Stimulated activated CD8-positive, alpha-beta memory T cell treated with anti-CD3 and anti-CD28 coated beads, Interleukin-4, amount 100 ng/mL, for 1 hour (primary cell): ENCODE data around the gene DBN1.

ENCODE experiments used
- DNase-seq, 2 donors: peaks; one replicate each; pipeline ENCODE4 v3.0.0-alpha.2; 2020; ENCODE audit warnings: low read depth in 2 of 2, low spot score in 1 of 2

Gene DBN1

DNA sequence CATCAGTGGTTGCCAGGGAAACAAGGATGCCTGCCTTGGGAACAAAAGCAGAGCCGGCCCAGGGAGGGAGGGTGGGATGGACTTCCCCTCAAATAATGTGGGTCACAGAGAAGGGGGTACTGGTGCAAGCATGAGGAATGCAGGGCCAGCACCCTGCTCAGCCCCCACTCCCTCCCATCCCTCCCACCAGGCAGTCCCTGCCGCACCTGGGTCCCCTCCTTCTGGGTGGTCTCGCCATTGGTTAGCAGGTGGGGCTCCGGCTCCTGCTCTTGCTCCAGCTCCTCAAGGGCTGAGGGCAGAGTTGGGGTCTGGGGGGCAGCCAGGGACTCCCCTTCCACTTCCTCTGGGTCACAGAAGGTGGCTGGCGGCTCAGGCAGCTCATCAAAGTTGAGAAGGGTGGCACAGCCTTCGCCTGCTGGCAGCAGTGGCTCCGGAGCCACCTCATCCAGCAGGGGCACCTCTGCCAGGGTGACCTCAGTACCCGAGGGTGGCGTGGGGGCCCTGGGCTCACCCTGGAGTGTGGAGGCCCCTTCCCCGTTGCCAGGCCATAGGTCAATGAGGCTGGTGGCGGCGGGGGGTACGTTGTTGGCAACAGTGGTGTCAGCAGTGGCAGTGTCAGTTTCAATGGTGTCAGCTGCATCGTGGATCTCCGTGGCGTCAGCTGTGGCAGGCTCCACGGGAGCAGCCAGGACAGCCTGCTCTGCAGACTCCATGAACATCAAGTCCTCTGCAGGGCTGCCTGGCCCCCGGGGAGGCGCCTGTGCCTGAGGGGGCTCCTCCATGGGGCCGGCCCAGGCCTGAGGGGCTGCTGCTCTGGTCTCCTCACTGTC lies 15.4 kb downstream of the DBN1 start:
- DNase-seq: no peak

DNA sequence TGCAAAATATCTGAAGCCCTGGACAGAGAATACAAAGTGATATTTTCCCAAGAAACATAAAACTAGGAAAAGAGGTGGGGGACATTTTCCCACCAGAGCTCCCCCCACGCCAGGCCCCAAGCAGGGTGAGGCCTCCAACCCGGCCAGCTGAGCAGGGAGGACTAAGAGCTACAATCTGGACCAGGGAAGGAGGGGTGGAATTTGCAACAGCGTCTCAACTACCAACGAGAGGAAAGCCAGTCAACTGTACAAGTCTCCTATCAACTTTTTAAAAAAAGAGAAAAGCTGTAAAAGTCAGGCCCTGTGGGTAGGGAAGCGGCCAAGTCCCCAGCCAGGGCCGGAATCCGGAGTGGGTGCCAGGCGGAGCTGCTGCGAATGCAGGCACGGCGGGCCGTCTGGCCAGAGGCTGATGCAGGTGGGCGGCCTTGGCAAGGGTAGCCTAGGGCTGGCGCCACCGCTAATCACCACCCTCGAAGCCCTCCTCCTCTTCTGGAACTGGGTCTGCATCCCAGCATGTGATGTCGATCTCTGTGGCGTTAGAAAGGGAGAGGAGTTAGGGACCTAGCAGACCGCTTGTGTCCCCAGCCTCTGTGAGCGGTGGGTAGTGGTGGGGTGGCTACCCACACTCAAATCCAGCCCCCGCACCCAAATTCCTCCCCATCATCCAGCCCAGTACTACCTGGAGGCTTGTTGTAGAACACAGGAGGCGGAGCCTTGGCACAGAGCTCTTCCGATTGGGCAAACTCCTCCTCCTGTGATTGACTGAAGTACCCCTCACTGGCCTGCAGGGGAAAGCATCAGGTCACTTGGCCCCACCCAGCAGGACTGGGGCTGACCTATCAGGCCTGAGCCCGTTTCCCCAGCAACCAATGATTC lies 16.2 kb downstream of the DBN1 start:
- DNase-seq: no peak

DNA sequence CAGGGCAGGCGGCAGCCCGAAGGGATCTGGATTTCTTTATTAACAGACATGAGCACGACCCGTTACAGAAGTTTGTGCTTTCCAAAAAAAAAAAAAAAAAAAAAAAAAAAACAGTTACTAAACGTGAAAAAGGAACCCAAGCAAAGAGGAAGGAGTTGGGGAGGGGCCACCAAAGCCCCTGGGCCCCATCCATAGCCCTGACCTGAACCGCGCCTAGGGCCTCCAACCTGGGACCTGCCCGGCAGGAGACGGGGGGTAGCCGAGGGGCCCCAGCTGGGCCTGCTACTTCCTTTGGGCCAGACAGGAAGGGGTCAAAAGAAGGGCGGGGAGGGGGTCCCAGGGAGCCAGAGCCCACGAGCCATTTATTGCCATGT lies 16.9 kb downstream of the DBN1 start:
- no peak for DNase-seq

DNA sequence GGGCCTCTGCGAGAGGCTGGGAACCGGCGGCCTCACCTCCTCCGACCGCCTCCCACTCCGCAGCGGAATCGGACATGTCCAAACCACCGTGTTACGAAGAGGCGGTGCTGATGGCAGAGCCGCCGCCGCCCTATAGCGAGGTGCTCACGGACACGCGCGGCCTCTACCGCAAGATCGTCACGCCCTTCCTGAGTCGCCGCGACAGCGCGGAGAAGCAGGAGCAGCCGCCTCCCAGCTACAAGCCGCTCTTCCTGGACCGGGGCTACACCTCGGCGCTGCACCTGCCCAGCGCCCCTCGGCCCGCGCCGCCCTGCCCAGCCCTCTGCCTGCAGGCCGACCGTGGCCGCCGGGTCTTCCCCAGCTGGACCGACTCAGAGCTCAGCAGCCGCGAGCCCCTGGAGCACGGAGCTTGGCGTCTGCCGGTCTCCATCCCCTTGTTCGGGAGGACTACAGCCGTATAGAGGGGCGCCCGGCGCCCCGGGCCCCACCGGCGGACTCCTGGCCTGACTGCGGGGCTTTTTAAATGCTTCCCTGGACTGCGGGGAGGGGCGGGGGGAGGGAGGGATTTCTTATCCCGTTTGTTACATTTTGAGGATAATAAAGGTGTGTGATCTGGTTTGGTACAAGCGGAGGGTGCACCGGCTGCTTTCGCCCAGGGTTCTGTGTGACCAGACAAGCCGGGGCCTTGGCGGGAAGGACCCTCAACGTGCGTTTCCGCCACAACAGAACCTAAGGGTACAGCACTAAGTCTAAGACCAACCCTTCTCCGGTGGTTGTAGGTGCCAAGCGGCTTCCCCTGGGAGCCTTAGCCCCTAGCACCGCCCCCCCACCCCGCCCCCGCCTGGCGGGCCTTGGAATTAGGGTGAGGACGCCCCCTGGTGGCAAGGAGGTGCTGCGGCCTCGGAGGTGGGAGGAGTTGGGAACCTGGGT lies 17.5 kb downstream of the DBN1 start:
- peak; percentile 95 for DNase-seq

DNA sequence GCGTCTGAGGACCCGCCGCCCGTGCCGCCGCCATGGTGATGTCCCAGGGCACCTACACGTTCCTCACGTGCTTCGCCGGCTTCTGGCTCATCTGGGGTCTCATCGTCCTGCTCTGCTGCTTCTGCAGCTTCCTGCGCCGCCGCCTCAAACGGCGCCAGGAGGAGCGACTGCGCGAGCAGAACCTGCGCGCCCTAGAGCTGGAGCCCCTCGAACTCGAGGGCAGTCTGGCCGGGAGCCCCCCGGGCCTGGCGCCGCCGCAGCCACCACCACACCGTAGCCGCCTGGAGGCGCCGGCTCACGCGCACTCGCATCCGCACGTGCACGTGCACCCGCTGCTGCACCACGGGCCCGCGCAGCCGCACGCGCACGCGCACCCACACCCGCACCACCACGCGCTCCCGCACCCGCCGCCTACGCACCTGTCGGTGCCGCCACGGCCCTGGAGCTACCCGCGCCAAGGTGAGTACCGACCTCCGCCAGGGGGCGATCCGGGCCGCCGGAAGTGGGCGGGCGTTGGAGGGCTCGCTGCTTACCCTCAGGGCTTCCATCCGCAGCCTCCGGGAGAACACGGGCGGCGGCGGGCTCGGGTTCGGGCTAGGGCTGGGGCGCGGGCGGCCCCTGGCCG lies 18.3 kb downstream of the DBN1 start:
- DNase-seq: peak; percentile 84 to 85

DNA sequence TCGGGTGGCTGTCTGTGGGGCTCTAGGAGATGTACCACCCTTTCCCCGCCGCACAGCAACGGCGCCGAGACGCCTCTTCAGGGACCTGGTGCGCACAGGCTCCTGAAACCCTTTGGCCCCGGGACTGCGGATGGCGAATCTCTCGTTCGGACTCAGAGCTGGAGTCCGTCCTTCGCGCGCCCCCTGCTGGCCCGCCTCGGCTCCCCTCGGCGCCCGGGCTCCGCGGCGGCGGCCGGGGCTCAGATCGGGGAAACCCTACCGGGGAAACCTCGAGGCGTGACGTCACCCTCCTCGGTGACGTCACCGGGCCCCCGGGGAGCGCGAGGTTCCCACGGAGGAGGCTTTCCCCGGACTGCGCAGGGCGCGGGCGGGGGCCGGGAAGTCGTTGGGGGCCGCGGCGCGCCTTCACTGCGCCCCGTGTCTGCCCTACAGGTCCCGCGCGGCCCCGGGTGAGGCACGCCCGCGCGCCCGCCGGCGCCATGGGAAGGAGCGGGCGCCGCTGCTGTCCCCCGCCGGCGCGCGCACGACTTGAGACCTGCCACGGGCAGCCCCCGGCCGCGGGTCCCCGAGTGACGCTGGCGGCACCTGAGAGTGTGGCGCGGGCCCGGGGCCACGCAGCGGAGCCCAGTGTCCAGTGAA lies 18.9 kb downstream of the DBN1 start:
- peak; percentile 90 to 93 for DNase-seq

DNA sequence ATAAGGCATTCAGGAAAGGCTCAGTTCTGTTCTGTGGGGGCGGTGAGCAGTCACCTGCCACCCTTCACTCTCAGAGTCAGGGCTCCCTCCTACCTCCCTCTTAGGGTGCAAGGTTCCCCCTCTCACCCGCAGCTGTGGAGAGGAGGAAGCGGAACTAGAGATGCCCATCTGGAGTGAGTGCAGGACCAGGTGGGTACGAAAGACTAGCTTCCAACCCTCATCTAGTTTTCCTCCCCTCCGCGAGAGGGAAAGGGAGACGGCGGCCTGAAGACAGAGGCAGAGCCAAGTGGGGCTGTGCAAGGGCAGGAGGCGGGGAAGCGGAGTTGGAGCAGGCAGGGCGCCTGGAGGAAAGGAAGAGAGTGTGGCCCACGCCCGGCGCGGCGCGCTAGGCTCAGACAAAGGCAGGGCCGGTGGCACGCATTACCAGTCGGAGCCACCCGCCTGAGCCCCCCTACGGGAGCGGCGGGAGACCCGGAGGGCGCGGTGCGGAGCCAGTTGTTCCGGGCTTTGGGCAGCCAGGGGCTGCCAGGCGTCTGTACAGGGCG lies 19.5 kb downstream of the DBN1 start:
- DNase-seq: no peak

DNA sequence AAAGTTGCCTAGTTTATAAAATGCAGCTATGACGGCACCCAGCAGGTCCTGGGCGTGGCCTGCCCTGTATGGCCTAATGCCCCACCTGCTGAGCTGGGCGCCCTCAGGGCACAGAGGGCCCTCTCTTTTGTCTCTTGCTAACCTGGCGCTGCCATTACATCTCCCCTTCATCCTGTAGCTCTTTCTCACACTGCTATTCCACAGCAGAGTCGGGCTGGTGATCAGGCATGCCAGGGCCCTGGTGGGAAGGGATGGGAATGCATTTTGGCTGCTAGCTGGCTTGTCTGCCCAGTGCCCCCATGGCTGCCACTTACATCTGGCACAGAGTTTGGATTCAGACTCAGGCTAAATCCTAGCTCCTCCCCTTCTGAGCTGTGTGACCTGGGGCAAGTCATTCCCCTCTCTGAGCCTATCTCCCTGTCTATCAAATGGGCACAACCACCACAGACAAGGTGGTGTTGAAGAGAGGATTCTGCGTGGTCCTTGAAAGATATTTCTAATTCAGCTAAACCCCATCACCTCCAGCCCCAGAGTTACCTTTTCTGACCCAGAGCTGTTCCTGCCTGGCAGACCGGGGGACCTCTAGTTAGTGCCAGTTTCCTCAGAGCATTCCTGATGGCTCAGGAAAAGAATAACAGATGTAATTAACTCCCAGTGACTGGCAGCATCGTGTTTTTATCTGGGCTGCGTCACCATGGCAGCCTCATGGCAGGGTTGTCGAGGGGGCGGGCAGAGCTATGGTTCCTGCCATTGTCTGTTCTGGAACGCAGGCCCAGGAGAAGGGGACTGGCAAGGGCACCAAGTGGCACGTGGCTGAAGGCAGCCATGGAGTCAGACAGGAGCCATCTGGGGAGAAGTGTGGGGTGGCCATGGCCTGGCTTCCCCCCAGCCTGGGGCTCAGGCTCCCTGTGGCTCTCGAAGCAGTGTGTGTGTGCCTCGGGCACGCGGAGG lies 20.5 kb downstream of the DBN1 start:
- no peak for DNase-seq

DNA sequence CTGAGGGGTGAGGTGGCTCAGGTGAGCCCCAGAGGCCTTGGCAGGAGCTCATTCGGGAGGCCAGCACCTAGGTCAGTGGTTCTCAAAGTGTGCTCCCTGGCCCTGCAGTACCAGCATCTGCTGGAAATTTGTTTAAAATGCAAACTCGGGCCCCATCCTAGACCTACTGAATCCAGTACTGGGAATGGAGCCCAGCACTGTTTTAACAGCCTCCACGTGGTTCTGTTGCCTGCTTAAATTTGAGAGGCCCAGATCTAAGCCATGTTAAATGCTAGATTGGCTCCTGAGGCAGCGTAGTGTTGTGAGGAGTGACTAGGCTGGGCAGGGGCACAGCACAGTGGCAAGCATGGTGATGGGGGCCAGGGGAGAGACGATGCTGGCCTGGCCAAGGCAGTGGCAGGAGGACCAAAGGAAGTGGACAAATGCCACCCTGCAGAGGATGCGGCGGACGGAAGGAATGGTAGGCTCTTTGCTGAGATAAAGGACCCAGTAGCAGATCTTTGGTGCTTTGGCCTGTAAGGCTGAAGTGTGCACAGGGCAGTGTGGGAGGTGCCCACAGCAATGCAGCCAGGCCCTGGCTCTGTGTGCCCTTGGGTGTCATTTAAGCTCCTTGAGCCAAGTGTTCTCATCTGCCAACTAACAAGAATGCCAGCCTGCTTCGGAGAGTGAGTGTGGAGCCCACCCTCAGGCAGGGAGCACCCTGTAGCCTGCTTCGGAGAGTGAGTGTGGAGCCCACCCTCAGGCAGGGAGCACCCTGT lies 22.6 kb downstream of the DBN1 start:
- no peak for DNase-seq

DNA sequence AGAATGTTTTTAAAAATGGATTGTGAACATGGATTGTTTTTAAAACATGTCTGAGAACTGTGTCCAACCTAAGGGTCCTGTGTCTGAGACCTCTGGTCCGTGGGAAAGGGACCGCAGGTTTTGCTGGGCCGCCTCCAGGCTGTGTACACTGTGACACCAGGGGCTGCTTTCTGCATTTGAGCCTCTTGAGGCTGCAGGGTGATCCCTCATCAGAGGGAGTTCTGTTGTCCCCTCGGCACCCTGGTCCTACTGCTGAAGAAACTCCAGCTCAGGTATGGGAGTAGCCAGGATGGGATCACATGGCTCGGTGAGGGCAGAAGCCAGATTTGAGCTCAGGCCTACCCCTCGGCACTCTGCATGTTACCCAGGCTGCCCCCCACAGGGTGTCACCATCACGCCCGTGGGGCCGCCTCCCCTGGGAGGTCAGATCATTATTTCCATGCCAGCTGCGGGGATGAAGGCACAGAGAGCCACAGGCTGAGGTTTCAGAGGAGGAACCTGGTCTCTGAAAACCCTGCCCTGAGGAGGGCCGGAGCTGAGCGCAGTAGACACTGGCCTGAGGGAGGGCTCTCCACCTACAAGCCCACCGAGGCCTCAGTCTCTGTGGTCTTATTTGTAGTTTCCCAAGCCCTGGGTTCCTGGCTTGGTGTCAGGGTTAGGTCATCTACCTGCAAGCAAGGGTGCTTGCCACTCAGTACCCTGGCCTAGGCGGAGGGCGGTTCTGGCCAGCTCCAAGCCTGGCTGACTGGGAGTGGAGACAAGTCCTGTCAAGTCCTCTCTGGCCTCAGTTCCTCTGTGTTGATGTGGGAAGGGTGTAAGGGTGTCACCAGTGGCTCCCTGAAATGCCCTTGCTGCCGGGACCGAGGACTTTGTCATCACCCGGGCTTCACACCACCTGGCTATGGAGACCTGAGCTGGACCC lies 24.0 kb downstream of the DBN1 start:
- no peak for DNase-seq

DNA sequence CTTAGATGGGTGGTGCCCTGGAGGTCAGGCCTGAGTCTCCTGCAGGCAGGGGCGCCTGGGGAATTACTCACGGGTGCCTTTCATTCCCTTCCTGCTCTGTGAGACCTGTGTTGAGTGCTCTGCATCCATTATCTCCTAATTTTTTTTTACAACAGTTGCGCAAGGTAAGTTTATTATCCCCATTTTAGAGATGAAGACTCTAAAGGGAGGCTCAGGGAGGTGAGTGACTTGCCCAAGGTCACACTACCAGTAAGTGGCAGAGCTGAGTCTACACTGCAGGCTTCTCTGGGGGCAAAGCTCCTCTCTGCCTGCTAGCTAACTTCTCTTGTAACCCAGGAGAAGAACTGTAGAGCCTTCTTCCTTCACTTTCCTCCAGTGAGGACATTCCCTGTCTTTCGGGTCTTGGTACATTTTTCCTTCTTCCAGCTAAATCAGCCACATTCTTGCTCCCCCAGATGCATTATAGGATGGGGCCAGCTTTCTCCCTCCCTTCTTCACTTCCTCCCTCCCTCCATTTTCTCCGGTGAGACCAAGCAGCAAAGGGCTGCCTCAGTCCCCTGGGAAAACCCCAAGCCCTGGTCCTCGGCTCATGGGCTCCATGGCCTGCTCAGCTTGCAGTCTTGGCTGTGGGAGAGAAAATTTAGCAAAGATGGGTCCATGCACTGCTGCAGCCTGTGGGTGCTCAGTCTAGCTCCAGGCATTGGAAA lies 25.0 kb downstream of the DBN1 start:
- no peak for DNase-seq

DNA sequence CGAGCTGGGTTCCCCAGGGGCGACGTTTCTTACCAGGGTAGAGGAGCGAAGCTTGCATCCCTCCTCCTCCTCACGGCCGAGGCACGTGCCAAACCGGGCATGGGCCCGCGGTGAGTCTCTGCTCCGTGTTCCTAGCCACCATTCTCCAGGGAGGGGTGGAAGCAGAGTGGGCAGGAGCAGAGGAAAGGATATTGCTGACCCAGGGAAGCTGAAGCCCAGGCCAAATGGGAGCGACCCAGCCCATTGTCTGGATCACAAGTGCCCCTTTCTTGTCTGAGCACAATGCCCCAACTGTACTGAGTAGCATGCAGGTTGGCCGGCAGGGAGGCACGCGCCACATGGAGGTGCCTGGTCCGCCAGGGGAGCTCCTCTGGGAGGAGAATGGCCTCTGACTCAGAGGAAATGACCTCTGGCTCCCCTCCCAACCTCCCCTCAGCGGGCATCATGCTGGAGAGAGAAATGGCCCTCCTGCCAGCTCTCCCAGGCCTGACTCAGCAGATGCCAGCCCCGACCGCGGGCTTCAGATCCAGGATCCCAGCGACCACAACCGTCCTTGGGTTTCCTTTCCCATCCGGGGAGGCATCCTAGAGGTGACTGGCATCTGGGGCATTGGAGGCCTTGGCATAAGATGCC lies 25.7 kb downstream of the DBN1 start:
- DNase-seq: no peak

DNA sequence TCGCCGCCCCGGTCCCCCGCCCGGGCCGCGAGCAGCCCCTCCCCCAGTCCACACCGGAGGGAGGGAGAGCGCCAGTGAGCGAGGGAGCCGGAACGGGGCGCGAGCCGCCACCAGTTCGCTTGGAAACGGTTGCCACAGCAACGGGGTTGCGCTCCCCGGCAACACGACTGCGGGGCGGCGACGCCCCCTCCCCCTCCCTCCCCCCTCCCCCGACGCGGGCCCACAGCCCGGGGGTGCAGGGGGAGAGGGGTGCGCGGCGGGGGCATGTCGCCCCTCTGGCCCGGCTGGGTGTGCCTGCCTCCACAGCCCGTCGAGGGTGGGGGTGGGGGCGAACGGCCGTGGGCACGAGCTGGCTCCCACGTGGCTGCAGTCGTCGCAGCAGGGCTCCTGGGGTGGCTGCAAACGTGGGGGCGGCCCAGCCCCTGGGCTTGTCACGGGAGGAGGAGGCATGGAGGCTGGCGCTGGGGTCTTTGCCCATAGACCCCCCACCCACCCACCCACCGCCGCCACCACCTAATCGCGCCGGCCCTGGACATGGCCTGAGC lies 26.3 kb downstream of the DBN1 start:
- DNase-seq: peak in 1 of 2 donors; percentile 53

DNA sequence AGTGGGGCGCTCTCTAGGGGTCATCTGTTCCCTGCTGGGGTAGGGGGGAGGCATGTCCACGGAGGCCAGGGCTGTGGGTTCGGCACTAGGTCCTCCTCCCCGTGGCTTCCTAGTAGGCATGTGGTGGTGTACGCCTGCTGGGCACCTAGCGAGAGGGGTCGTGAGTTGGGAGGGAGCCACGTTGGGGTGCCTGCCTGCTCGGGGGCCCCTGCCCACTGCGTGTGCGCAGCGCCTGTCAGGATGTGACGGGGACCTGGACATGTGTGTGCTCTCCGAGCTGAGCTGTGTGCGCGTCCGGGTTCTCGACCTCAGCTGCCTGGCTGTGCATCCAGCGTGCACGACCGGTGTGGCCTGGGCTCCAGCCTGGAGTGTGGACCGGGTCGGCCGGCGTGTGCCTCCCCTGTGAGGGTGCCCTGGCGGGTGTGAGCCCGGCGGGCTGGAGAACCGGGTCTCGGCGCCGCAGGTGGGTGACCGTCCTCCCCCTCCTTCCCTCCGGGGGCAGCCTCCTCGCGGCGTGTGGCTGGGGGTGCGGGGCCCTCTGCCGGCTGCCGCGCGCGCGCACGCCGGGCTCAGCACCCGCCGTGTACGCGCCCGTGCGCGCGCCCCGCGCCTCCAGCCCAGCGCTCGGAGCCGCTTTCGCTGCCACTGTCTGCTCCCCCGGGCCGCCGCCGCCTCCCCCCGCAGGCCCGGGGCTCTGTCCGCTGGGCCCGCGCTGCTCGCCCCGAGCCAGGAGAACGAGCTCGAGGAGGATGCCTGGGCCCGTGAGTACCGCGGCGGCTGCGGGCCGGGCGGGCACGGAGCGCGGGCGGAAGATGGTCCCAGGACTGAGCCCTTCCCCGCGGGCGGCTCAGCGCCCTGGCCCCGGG lies 27.0 kb downstream of the DBN1 start, which contains the start of gene PRR7:
Gene PRR7, plus strand, starts transcription at position 615 of the 866 bp plus-strand sequence. CDS start 8,254 bp downstream, outside the sequence.
- DNase-seq: peak in 1 of 2 donors; percentile 37

DNA sequence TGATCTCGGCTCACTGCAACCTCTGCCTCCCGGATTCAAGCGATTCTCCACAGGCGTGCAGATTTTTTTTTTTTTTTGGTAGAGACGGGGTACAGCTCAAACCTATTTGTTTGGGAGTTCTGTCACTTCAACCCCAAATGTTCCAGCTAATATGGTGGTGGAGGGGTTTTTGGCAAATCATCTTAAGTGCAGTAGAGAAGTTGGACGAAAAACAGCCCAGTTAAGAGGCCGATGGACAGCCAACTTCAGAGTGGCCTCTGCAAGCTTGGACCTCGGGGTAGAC lies 27.6 kb downstream of the DBN1 start:
- DNase-seq: no peak
